HepG2 (cell line): ENCODE data around the gene FAM193A. TPM values are rescaled to one million over a fixed set of nuclear protein-coding genes. Genes with fewer than 3 reads are reported as not detected.
"Not testable (repeated sequence)": the region's sequence is repeated elsewhere in the genome, so short reads cannot be mapped to it uniquely, and the experiment has no call there.

ENCODE experiments used
- ATAC-seq: fragments of 200-7000 bp; cut with Tn5 transposase; 3 replicates; pipeline ENCODE4 v1.9.1; 2020; ENCODE audit warnings: mild to moderate bottlenecking, moderate library complexity
- BruUV-seq: library from RNA; stranded (reverse); fragments of 400-500 nt; replicated peaks from 2 replicates; lab custom pipeline; 2021; lab: Mats Ljungman, UMichigan
- CTCF ChIA-PET: fragments of 300-600 bp; formaldehyde crosslinking; extraction: SDS; loops from one replicate; lab custom pipeline; 2021; ENCODE audit warnings: low total read pairs, inconsistent platforms, low intra/inter-chr PET ratio; lab: Yijun Ruan, JAX
- POLR2A ChIA-PET: fragments of 350-600 bp; sonication (Branson Sonifier 250); formaldehyde crosslinking; loops from one replicate; lab custom pipeline; 2020; ENCODE audit warnings: antibody characterized with exemption, inconsistent platforms; lab: Yijun Ruan, JAX
- DNase-seq: peaks from one replicate; pipeline ENCODE4 v3.0.0-alpha.2; 2015; ENCODE audit warnings: low spot score
- FAIRE-seq: peaks from 3 replicates; lab custom pipeline; 2011; peaks lifted over from hg19 to GRCh38; lab: Jason Lieb, UNC
- H2AFZ ChIP-seq: one replicate; pipeline ENCODE4 v1.6.1; 2011; ENCODE audit warnings: low read length, inconsistent platforms
- H3K27ac ChIP-seq: fragments of 300-600 bp; 3 replicates; pipeline ENCODE4 v1.8.0; 2011; ENCODE audit warnings: mixed run types, mild to moderate bottlenecking, mixed read lengths, low read length, inconsistent platforms; ENCODE audit not compliant: insufficient read depth; ENCODE audit errors: extremely low read length
- H3K27me3 ChIP-seq, 2 experiments: fragments of 200-600 bp in 1 of 2; 2 replicates in 1 of 2; 3 replicates in 1 of 2; pipeline versions ENCODE4 v1.6.0 to v1.8.0; 2011; ENCODE audit warnings: low read length in 2 of 2, mild to moderate bottlenecking in 2 of 2, moderate library complexity in 2 of 2, inconsistent platforms in 1 of 2; ENCODE audit not compliant: insufficient read depth in 2 of 2, control insufficient read depth in 1 of 2
- H3K36me3 ChIP-seq, 2 experiments: fragments of 200-600 bp in 1 of 2; replicated peaks in 1 of 2; 2 replicates in 1 of 2; 3 replicates in 1 of 2; pipeline versions ENCODE4 v1.5.1 to v1.8.0; 2011; ENCODE audit warnings: low read length in 2 of 2, inconsistent platforms in 1 of 2; ENCODE audit not compliant: insufficient read depth in 2 of 2, control insufficient read depth in 1 of 2
- H3K4me1 ChIP-seq: 2 replicates; pipeline ENCODE4 v1.5.1; 2012; ENCODE audit warnings: low read length, inconsistent platforms; ENCODE audit not compliant: insufficient read depth
- H3K4me2 ChIP-seq: 2 replicates; pipeline ENCODE4 v1.6.0; 2011; ENCODE audit warnings: low read depth, low read length, inconsistent platforms
- H3K4me3 ChIP-seq, 3 experiments: fragments of 200-600 bp in 1 of 3; sonication (generic), shearing (Covaris generic) in 1 of 3; replicated peaks in 1 of 3; 2 replicates each; pipeline ENCODE4 v1.5.1; 2011 to 2016; ENCODE audit warnings: low read length in 3 of 3, inconsistent platforms in 2 of 3, low read depth in 2 of 3, mild to moderate bottlenecking in 2 of 3, control low read depth in 1 of 3, mixed read lengths in 1 of 3; ENCODE audit not compliant: insufficient read depth in 1 of 3
- H3K79me2 ChIP-seq: one replicate; pipeline ENCODE4 v1.6.1; 2011; ENCODE audit warnings: low read length, inconsistent platforms; ENCODE audit not compliant: insufficient read depth
- H3K9ac ChIP-seq: 2 replicates; pipeline ENCODE4 v1.6.0; 2011; ENCODE audit warnings: mild to moderate bottlenecking, low read depth, low read length, inconsistent platforms; ENCODE audit not compliant: insufficient read depth
- H3K9me3 ChIP-seq: 2 replicates; pipeline ENCODE4 v1.5.1; 2012; ENCODE audit warnings: mild to moderate bottlenecking, low read length
- H4K20me1 ChIP-seq: 2 replicates; pipeline ENCODE4 v1.6.0; 2011; ENCODE audit warnings: inconsistent platforms, mild to moderate bottlenecking, low read length, moderate library complexity; ENCODE audit not compliant: insufficient read depth
- ARID2 ChIP-seq: sonication (generic); formaldehyde crosslinking; IDR thresholded peaks from 2 replicates; pipeline ENCODE4 v1.8.1; 2022; ENCODE audit warnings: mild to moderate bottlenecking, missing genetic modification reagents, borderline replicate concordance
- ATF6 ChIP-seq: sonication (generic); formaldehyde crosslinking; conservative IDR thresholded peaks from 2 replicates; pipeline ENCODE4 v1.4.0; 2020; ENCODE audit warnings: missing genetic modification reagents
- CBX2 ChIP-seq, 2 experiments: fragments of 200-600 bp in 1 of 2; sonication (generic); formaldehyde crosslinking in 1 of 2; IDR thresholded peaks; 2 replicates each; pipeline versions ENCODE4 v1.7.0 to v1.8.1; 2018 to 2022; ENCODE audit warnings: low read depth in 2 of 2, low read length in 1 of 2, mild to moderate bottlenecking in 1 of 2, missing genetic modification reagents in 1 of 2
- HDAC6 ChIP-seq: fragments of 200-600 bp; sonication (generic); IDR thresholded peaks from 2 replicates; pipeline ENCODE4 v1.7.0; 2017; ENCODE audit warnings: mild to moderate bottlenecking, antibody characterized with exemption, low read length, low read depth
- IRF2 ChIP-seq: IDR thresholded peaks from 2 replicates; pipeline ENCODE4 v1.6.1; 2018; ENCODE audit warnings: missing genetic modification reagents, missing compliant biosample characterization
- MED13 ChIP-seq: sonication (generic); formaldehyde crosslinking; IDR thresholded peaks from 2 replicates; pipeline ENCODE4 v1.5.0; 2020; ENCODE audit warnings: missing genetic modification reagents
- MEIS1 ChIP-seq: sonication (generic); formaldehyde crosslinking; IDR thresholded peaks from 2 replicates; pipeline ENCODE4 v1.9.0; 2021; ENCODE audit warnings: mild to moderate bottlenecking, missing genetic modification reagents, moderate library complexity, borderline replicate concordance
- NBN ChIP-seq: fragments of 450-650 bp; conservative IDR thresholded peaks from 2 replicates; pipeline ENCODE4 v1.6.1; 2017
- NFKBIZ ChIP-seq: IDR thresholded peaks from 2 replicates; pipeline ENCODE4 v1.6.1; 2018; ENCODE audit warnings: missing genetic modification reagents, missing compliant biosample characterization
- POLR2A ChIP-seq, 2 experiments: IDR thresholded peaks; 2 replicates each; pipeline ENCODE4 v1.6.1; 2011; ENCODE audit warnings: low read depth in 2 of 2, low read length in 2 of 2, mild to moderate bottlenecking in 1 of 2, moderate library complexity in 1 of 2; ENCODE audit not compliant: insufficient read depth in 1 of 2
- SOX5 ChIP-seq: IDR thresholded peaks from 2 replicates; pipeline ENCODE4 v1.6.1; 2016; ENCODE audit warnings: borderline replicate concordance
- TIGD3 ChIP-seq: sonication (generic); formaldehyde crosslinking; IDR thresholded peaks from 2 replicates; pipeline ENCODE4 v1.5.1; 2020; ENCODE audit warnings: mild to moderate bottlenecking, missing genetic modification reagents, borderline replicate concordance
- ZNF121 ChIP-seq: sonication (generic); formaldehyde crosslinking; IDR thresholded peaks from 2 replicates; pipeline ENCODE4 v1.5.0; 2020; ENCODE audit warnings: mild to moderate bottlenecking, missing genetic modification reagents
- ZNF296 ChIP-seq: sonication (generic); formaldehyde crosslinking; conservative IDR thresholded peaks from 2 replicates; pipeline ENCODE4 v1.5.0; 2020; ENCODE audit warnings: mild to moderate bottlenecking, missing genetic modification reagents
- ZNF484 ChIP-seq: sonication (generic); formaldehyde crosslinking; IDR thresholded peaks from 2 replicates; pipeline ENCODE4 v1.5.1; 2020; ENCODE audit warnings: mild to moderate bottlenecking, low read depth, missing genetic modification reagents, borderline replicate concordance
- ZNF547 ChIP-seq: sonication (generic); formaldehyde crosslinking; IDR thresholded peaks from 2 replicates; pipeline ENCODE4 v1.5.1; 2020; ENCODE audit warnings: mild to moderate bottlenecking, missing genetic modification reagents
- WGBS: methylation state at CpG from one replicate; pipeline ENCODE4 v1.1.6; 2017; ENCODE audit warnings: low lambda C conversion rate; 5-methylcytosine and 5-hydroxymethylcytosine counted together
- in situ Hi-C: cut with HindIII; loops from 2 replicates; pipeline ENCODE4 v1.10.0; 2017; ENCODE audit warnings: low pct_unique_long_range_greater_than_20kb; ENCODE audit not compliant: extremely low pct_ligation_motif_present
- intact Hi-C: fragments of 100-400 bp; cut with micrococcal nuclease; formaldehyde crosslinking; loops from one replicate; pipeline ENCODE4 v1.10.0; 2022; ENCODE audit not compliant: unreplicated experiment
- polyA plus RNA-seq, 8 experiments: library from polyadenylated mRNA; depleted of rRNA in 3 of 8; stranded (reverse) in 7 of 8; unstranded in 1 of 8; fragments of >200 nt; fragmentation: Illumina TruSeq in 4 of 8; extraction: Trizol in 4 of 8; gene quantifications; 2 replicates each; pipeline versions ENCODE4 v1.2.1 to v1.2.3, GENCODE V29; 2011 to 2016; ENCODE audit warnings: low read depth in 4 of 8, missing spikeins in 1 of 8, mixed read lengths in 1 of 8; ENCODE audit not compliant: insufficient read depth in 1 of 8
- total RNA-seq, 5 experiments: library from RNA; depleted of rRNA; stranded (reverse); fragments of >200 nt; fragmentation: Illumina TruSeq; extraction: Trizol; gene quantifications; 2 replicates each; pipeline ENCODE4 v1.2.3, GENCODE V29; 2016; ENCODE audit warnings: low read depth in 1 of 5

FAM193A gene
- total and polyA plus RNA-seq, 2 of the 13 experiments (the other 11 are each of a cell fraction or from before 2014, with no cell fraction given) = 5.7 to 8.7 TPM

- H3K9me3 ChIP-seq, ATAC-seq, in situ Hi-C loops, H3K4me3 ChIP-seq, H3K36me3 ChIP-seq, H2AFZ ChIP-seq, H3K9ac ChIP-seq, H3K4me2 ChIP-seq, BruUV-seq, DNase-seq, H3K27ac ChIP-seq, FAIRE-seq, CTCF ChIA-PET: not testable (repeated sequence)
- 96% methylated on average over 16 of the region's 16 CpGs for WGBS
- intact Hi-C loops = loop anchor here (10.0 kb wide), 1 partner anchor 48 kb away; no protein-coding TSS in a partner anchor
- H4K20me1 ChIP-seq = peaks cover 42% of the 10 kb centered on the region
- peaks cover 43% of the 10 kb centered on the region for H3K4me1 ChIP-seq
- peaks cover 87% of the 10 kb centered on the region for H3K79me2 ChIP-seq
- POLR2A ChIA-PET = interaction anchor here (1.3 kb wide), 1 partner anchor 10 kb away, joined by 3 read pairs; no protein-coding TSS in a partner anchor
- TF ChIP-seq ZNF121 (CRISPR knock-in tag) = peak; percentile 49; the same call in 1 of the 2 replicates
- TF ChIP-seq, all 625 proteins: peak for 1; not testable (repeated sequence) for 624
- H3K27me3 ChIP-seq = not testable (repeated sequence)
These were observed 10.7 kb downstream of the FAM193A start for GRCh38 chr4:2546961-2547691.

- H3K4me2 ChIP-seq = no peak overlapping the region
- peaks cover 10% of the 10 kb centered on the region for H3K4me1 ChIP-seq
- FAIRE-seq (no peak), DNase-seq (no peak), ATAC-seq (no peak)
- intact Hi-C loops = no loop called here
- no peaks in the 10 kb centered on the region; a peak in 1 of 5 replicates for H3K36me3 ChIP-seq
- peaks cover 38% of the 10 kb centered on the region for H4K20me1 ChIP-seq
- H3K27me3 ChIP-seq = no peaks in the 10 kb centered on the region
- no peak overlapping the region for H3K9ac ChIP-seq
- in situ Hi-C loops = no loop called here
- no TSS peak for BruUV-seq
- H3K27ac ChIP-seq = no peak overlapping the region
- peaks cover 88% of the 10 kb centered on the region for H3K79me2 ChIP-seq
- no peak overlapping the region for H2AFZ ChIP-seq
- ChIA-PET POLR2A (no interaction called here), CTCF (no interaction called here)
- H3K4me3 ChIP-seq = no peak overlapping the region
- H3K9me3 ChIP-seq = no peaks in the 10 kb centered on the region
- no peak for TF ChIP-seq ARID2
- TF ChIP-seq NFKBIZ (CRISPR knock-in tag) = no peak
- no peak for TF ChIP-seq ZNF484 (CRISPR knock-in tag)
- TF ChIP-seq POLR2A (IDR thresholded peaks at IDR 0.05; ENCODE audit: insufficient read depth in 1 of 2, low read depth in 2 of 2, low read length in 2 of 2) = no peak
- TF ChIP-seq MEIS1 (CRISPR knock-in tag) = no peak
- TF ChIP-seq ATF6 = no peak
- TF ChIP-seq IRF2 (CRISPR knock-in tag) = no peak
- TF ChIP-seq TIGD3 (CRISPR knock-in tag) = no peak
- TF ChIP-seq MED13 (CRISPR knock-in tag) = no peak
- no peak for TF ChIP-seq ZNF547 (CRISPR knock-in tag)
- no peak for TF ChIP-seq SOX5
- no peak for TF ChIP-seq ZNF296 (CRISPR knock-in tag)
- TF ChIP-seq CBX2 (IDR thresholded peaks at IDR 0.05; ENCODE audit: low read depth, low read length) = no peak
- no peak for TF ChIP-seq CBX2 (CRISPR knock-in tag; IDR thresholded peaks at IDR 0.05; ENCODE audit: low read depth)
- no peak for TF ChIP-seq NBN
- no peak for TF ChIP-seq HDAC6
These were observed 14.7 kb downstream of the FAM193A start for GRCh38 chr4:2551118-2551517.
